ENCODE results near the gene CYFIP2. TPM values are rescaled to one million over a fixed set of nuclear protein-coding genes. Genes with fewer than 3 reads are reported as not detected.
"Not testable (repeated sequence)": the region's sequence is repeated elsewhere in the genome, so short reads cannot be mapped to it uniquely, and the experiment has no call there.

The CYFIP2 gene
- total RNA-seq, 4 donors from 2014 or later: 4.2 to 10.3 (median 8.1) TPM

GRCh38 chr5:157400741-157401495 lies 135.0 kb downstream of the CYFIP2 start:
- intact Hi-C loops (cut with DNase I): no loop called here
- TF ChIP-seq POLR2A (IDR thresholded peaks at IDR 0.05): no peak
- no peak for TF ChIP-seq CTCF (IDR thresholded peaks at IDR 0.05)
- Histone ChIP-seq H3K36me3 (no peaks in the 10 kb centered on the region), H3K27ac (no peak overlapping the region), H3K27me3 (no peaks in the 10 kb centered on the region), H3K4me3 (no peak overlapping the region), H3K4me1 (no peaks in the 10 kb centered on the region), H3K9me3 (no peaks in the 10 kb centered on the region)
- no peak for DNase-seq
- WGBS, 2 donors: 56 to 68% methylated on average over 3 to 5 of the region's 5 CpGs

- no peaks in the 10 kb centered on the region for H3K4me1 ChIP-seq
- intact Hi-C loops (cut with DNase I): no loop called here
- H3K27ac ChIP-seq: no peak overlapping the region
- no peaks in the 10 kb centered on the region for H3K9me3 ChIP-seq
- no peaks in the 10 kb centered on the region for H3K27me3 ChIP-seq
- DNase-seq: no peak
- no peak for TF ChIP-seq POLR2A (IDR thresholded peaks at IDR 0.05)
- no peak for TF ChIP-seq CTCF (IDR thresholded peaks at IDR 0.05)
- H3K36me3 ChIP-seq: no peaks in the 10 kb centered on the region
- no peak overlapping the region for H3K4me3 ChIP-seq
Observed at GRCh38 chr5:157415838-157416237, 149.9 kb downstream of the CYFIP2 start.

GRCh38 chr5:157419521-157419920 lies 153.6 kb downstream of the CYFIP2 start:
- H3K4me1 ChIP-seq; intact Hi-C loops (cut with DNase I); H3K4me3 ChIP-seq; H3K36me3 ChIP-seq; H3K27ac ChIP-seq; H3K9me3 ChIP-seq; H3K27me3 ChIP-seq; DNase-seq: not testable (repeated sequence)
- no CpG with 5 or more reads among the region's 30 CpGs for WGBS, 2 donors

- not testable (repeated sequence) for H3K4me1 ChIP-seq, H3K27me3 ChIP-seq, H3K9me3 ChIP-seq, H3K4me3 ChIP-seq, H3K27ac ChIP-seq, DNase-seq, H3K36me3 ChIP-seq
- WGBS, 2 donors: 88 to 93% methylated on average over 5 of the region's 5 CpGs
- intact Hi-C loops (cut with DNase I): loop anchor here (5.0 kb wide), 2 partner anchors 47 to 287 kb away; no protein-coding TSS in a partner anchor
Observed at GRCh38 chr5:157429920-157430319, 164.0 kb downstream of the CYFIP2 start.

- Histone ChIP-seq H3K9me3 (no peaks in the 10 kb centered on the region), H3K36me3 (no peaks in the 10 kb centered on the region), H3K27me3 (no peaks in the 10 kb centered on the region), H3K4me1 (no peaks in the 10 kb centered on the region), H3K27ac (no peak overlapping the region), H3K4me3 (no peak overlapping the region)
- TF ChIP-seq CTCF (IDR thresholded peaks at IDR 0.05) (peak; percentile 51 to 74 (median 54)), POLR2A (IDR thresholded peaks at IDR 0.05) (no peak)
- intact Hi-C loops (cut with DNase I): loop anchor here (5.0 kb wide), 2 partner anchors 46 to 286 kb away; no protein-coding TSS in a partner anchor
- 33 to 34% methylated on average over 4 of the region's 4 CpGs for WGBS, 2 donors
- DNase-seq: no peak
Observed at GRCh38 chr5:157431544-157432200, 165.7 kb downstream of the CYFIP2 start.

GRCh38 chr5:157434096-157434495 lies 168.2 kb downstream of the CYFIP2 start:
- TF ChIP-seq CTCF (IDR thresholded peaks at IDR 0.05): no peak
- no peak for TF ChIP-seq POLR2A (IDR thresholded peaks at IDR 0.05)
- no peak overlapping the region for H3K27ac ChIP-seq
- intact Hi-C loops (cut with DNase I): loop anchor here (5.0 kb wide), 2 partner anchors 43 to 283 kb away; no protein-coding TSS in a partner anchor
- no peaks in the 10 kb centered on the region for H3K36me3 ChIP-seq
- no peak overlapping the region for H3K4me3 ChIP-seq
- DNase-seq: no peak
- WGBS, 2 donors: 80 to 89% methylated on average over 3 to 4 of the region's 4 CpGs
- H3K9me3 ChIP-seq: no peaks in the 10 kb centered on the region
- H3K4me1 ChIP-seq: no peaks in the 10 kb centered on the region
- H3K27me3 ChIP-seq: no peaks in the 10 kb centered on the region

All from esophagus squamous epithelium (tissue), 5 donors.